Cardiac fibroblast (primary cell): ENCODE data around the gene ELAC2.

Experiments
- DNase-seq, 2 donors: peaks; one replicate each; pipeline versions ENCODE4 v3.0.0 to v3.0.0-alpha.2; 2010; ENCODE audit warnings: low read depth in 2 of 2
- H3K4me3 ChIP-seq, 2 donors: replicated peaks in 1 of 2; 1 replicate in 1 of 2; 2 replicates in 1 of 2; pipeline ENCODE4 v1.5.1; 2011; ENCODE audit warnings: low read depth in 2 of 2, low read length in 2 of 2, mild to moderate bottlenecking in 2 of 2, moderate library complexity in 1 of 2
- TF ChIP-seq, protein P1 (sequence below): IDR thresholded peaks from one replicate; pipeline ENCODE4 v1.5.1; 2011; ENCODE audit warnings: low read depth, mild to moderate bottlenecking, low read length, inconsistent platforms

ELAC2 gene

DNA sequence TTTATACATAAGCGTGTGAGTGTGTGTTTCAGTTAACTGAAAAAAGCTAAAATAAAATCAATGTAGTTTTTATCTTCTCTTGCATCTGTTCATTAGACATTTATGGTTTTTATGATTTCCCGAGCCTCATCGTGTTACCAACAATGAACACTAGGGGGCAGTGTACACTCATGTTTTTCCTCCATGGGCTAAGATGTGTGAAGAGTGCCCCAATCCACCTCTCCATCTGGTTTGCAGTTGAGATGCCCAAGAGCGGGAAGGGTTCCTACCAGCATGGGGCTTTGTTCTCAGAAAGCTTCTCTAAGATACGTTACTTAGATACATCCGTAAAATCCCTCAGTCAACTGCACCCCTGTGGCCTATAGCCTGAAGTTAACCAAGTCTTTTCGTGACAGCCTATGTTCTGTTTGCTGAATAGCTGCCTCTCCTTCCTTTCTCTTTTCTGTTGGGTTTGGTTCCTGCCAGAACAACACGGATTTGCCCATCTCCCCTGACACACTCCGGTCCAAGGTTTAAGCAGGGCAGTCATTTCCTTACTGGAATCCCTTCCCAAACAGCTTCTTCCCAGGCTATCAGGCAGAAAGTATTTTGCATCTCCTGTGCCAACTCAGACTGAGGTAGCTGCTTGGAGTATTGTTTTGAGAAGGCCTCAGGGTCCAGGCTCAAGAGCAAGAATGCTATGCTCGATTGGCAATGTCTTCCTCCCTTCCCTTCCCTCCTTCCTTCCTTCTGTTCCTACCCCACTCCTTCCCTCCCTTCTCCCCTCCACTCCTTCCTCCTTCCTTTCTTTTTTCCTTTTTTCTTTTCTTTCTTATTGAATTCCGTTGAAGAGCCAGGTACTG lies 12.9 kb upstream of the ELAC2 start:
- TF ChIP-seq, protein P1, sequence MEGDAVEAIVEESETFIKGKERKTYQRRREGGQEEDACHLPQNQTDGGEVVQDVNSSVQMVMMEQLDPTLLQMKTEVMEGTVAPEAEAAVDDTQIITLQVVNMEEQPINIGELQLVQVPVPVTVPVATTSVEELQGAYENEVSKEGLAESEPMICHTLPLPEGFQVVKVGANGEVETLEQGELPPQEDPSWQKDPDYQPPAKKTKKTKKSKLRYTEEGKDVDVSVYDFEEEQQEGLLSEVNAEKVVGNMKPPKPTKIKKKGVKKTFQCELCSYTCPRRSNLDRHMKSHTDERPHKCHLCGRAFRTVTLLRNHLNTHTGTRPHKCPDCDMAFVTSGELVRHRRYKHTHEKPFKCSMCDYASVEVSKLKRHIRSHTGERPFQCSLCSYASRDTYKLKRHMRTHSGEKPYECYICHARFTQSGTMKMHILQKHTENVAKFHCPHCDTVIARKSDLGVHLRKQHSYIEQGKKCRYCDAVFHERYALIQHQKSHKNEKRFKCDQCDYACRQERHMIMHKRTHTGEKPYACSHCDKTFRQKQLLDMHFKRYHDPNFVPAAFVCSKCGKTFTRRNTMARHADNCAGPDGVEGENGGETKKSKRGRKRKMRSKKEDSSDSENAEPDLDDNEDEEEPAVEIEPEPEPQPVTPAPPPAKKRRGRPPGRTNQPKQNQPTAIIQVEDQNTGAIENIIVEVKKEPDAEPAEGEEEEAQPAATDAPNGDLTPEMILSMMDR, result peak; percentile 62
- DNase-seq, result peak; percentile 65 to 71
- H3K4me3 ChIP-seq, result no peak overlapping the region

DNA sequence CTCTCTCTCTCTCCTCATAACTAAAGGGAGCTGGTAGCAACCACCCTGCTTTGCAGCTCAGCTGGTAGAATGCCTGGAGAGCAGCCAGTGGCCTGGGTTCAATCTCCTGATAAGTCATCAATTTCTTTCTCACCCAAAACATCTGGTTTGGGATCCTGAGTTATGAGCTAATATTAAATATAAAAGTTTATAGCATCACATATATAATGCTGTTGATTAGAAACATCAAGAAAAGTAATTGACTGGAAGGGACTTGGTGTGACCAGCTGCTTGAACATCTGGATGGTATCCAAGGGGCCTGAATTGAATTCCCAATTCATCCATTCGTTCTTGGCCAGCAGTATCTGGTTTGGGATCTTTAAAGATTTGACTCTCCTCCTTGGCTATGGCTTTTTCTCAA lies 12.2 kb upstream of the ELAC2 start:
- H3K4me3 ChIP-seq, result no peak overlapping the region
- TF ChIP-seq, protein P1, result no peak
- DNase-seq, result no peak

DNA sequence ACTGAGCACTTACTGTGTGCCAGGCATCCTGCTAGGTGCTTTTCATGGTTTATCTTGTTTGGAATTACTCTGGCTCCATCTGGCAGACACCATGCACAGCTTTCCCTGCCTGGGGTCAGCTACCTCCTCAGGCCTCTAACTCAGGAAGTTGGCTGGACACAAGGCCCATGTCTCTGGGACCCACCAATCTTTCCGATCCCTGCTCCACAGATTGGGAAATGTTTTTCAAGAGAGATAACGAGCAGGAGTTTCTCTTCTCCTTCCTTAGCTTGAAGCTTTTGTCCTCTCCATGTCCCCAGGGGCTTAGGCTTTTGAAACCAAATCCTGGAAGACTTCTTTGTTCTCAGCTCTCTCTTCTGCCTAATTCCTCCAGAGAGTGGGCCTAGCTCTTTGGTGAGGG lies 11.5 kb upstream of the ELAC2 start:
- no peak for DNase-seq
- TF ChIP-seq, protein P1, result no peak

DNA sequence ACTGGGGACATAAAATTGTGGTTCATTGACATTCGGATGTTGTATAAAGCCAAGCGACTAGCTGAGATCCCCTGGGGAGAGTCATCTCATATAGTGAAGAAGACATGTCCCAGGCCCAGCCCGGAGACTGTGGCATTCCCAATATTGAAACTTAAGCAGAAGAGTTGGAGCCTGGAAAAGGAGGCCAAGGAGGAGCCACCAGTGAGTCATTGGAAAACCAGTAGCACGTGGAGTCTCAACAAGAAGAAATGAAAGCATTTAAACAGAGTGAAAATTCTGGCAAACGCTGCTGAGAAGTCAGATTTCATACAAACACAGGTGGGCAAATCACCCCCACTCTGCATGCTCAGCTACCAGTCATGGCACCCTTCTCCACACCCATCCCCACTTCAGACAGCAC lies 9.4 kb upstream of the ELAC2 start:
- DNase-seq, result peak in 1 of 2 donors; percentile 12
- H3K4me3 ChIP-seq, result no peak overlapping the region
- TF ChIP-seq, protein P1, result no peak

More for the DNA sequence above, 11.5 kb upstream of the ELAC2 start:
- H3K4me3 ChIP-seq, result no peak overlapping the region

DNA sequence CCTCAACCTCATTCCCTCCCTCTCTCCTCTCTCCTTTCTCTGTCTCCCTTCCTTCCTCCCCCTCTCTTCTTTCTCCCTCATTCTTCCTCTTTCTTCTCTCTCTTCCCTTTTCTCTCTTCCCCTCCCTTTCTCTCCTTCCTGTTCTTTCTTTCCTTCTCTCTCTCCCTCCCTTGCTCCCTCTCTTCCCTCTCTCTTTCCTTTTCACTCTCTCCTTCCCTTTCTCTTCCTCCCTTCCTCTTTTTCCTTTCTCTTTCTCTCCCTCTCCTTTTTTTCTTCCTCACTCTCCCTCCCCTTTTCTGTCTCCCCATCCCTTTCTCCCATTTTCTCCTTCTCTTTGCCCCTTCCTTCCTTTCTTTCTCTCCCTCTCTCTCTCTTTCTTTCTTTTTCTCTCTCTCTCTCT lies 7.9 kb upstream of the ELAC2 start:
- DNase-seq, result no peak
- TF ChIP-seq, protein P1, result no peak
- no peak overlapping the region for H3K4me3 ChIP-seq

DNA sequence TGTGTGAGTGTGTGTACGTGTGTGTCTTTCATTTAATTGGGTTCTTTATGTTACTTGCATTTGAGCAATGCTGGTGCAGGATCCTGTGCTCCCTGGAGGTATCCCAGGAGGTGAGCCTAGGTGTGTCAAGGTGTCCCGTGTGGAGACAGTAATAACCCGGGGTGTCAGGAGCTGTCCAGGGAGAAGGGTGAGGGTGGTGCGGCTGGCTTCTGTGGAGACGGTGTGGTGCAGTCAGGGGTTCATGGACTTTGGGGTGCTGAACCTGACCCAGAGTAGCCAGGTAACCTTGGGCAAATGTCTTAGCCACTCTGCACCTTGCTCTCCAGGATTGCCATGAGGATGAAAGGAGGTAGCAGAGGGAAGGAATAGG lies 7.4 kb upstream of the ELAC2 start:
- no peak for DNase-seq
- TF ChIP-seq, protein P1, result no peak
- no peak overlapping the region for H3K4me3 ChIP-seq
